Ectodermal cell (in vitro differentiated cells): ENCODE results near the gene EBPL.

Experiments used
- H3K27ac ChIP-seq: 2 replicates; pipeline ENCODE4 v1.7.0; 2013; ENCODE audit warnings: mild to moderate bottlenecking, low read depth, low read length; ENCODE audit not compliant: insufficient read depth, poor library complexity, severe bottlenecking
- H3K27me3 ChIP-seq: 2 replicates; pipeline ENCODE4 v1.7.0; 2013; ENCODE audit warnings: mild to moderate bottlenecking, low read length; ENCODE audit not compliant: insufficient read depth, control insufficient read depth, poor library complexity, severe bottlenecking
- H3K36me3 ChIP-seq: one replicate; pipeline ENCODE4 v1.7.0; 2013; ENCODE audit warnings: low read length; ENCODE audit not compliant: control insufficient read depth, insufficient read depth
- H3K4me1 ChIP-seq: one replicate; pipeline ENCODE4 v1.7.0; 2013; ENCODE audit warnings: low read length; ENCODE audit not compliant: control insufficient read depth, insufficient read depth
- H3K4me3 ChIP-seq: 2 replicates; pipeline ENCODE4 v1.7.0; 2013; ENCODE audit warnings: low read depth, low read length, control low read depth; ENCODE audit not compliant: insufficient read depth
- H3K9me3 ChIP-seq: 2 replicates; pipeline ENCODE4 v1.7.0; 2013; ENCODE audit warnings: mild to moderate bottlenecking, low read length, moderate library complexity; ENCODE audit not compliant: control insufficient read depth
- WGBS, 2 experiments: methylation state at CpG; one replicate each; pipeline ENCODE4 v1.1.7; 2013; ENCODE audit warnings: missing lambda C conversion rate in 2 of 2; 5-methylcytosine and 5-hydroxymethylcytosine counted together

EBPL gene

GRCh38 chr13:49651570-49652354 is 39.5 kb downstream of the EBPL start:
- Histone ChIP-seq H3K36me3 (no peaks in the 10 kb centered on the region), H3K4me3 (no peak overlapping the region), H3K9me3 (no peaks in the 10 kb centered on the region), H3K27me3 (no peaks in the 10 kb centered on the region), H3K27ac (no peak overlapping the region), H3K4me1 (peaks cover 4% of the 10 kb centered on the region)
- WGBS, 2 experiments, result 88 to 93% methylated on average over 17 of the region's 17 CpGs

GRCh38 chr13:49649963-49650312 is 41.3 kb downstream of the EBPL start:
- WGBS, 2 experiments, result 90 to 94% methylated on average over 2 of the region's 2 CpGs
- Histone ChIP-seq H3K4me3 (no peak overlapping the region), H3K4me1 (peaks cover 4% of the 10 kb centered on the region), H3K36me3 (no peaks in the 10 kb centered on the region), H3K9me3 (no peaks in the 10 kb centered on the region), H3K27me3 (no peaks in the 10 kb centered on the region), H3K27ac (no peak overlapping the region)

GRCh38 chr13:49649244-49649962 is 41.9 kb downstream of the EBPL start:
- H3K27ac ChIP-seq, result no peak overlapping the region
- H3K9me3 ChIP-seq, result no peaks in the 10 kb centered on the region
- H3K4me3 ChIP-seq, result no peak overlapping the region
- 57 to 63% methylated on average over 2 to 3 of the region's 5 CpGs for WGBS, 2 experiments
- H3K4me1 ChIP-seq, result peaks cover 4% of the 10 kb centered on the region
- H3K27me3 ChIP-seq, result no peaks in the 10 kb centered on the region
- no peaks in the 10 kb centered on the region for H3K36me3 ChIP-seq

GRCh38 chr13:49646688-49647087 is 44.6 kb downstream of the EBPL start:
- Histone ChIP-seq H3K4me3 (no peak overlapping the region), H3K36me3 (no peaks in the 10 kb centered on the region), H3K9me3 (no peaks in the 10 kb centered on the region), H3K27me3 (no peaks in the 10 kb centered on the region), H3K4me1 (no peaks in the 10 kb centered on the region), H3K27ac (no peak overlapping the region)
- WGBS, 2 experiments, result 97 to 98% methylated on average over 3 to 4 of the region's 4 CpGs

GRCh38 chr13:49645451-49645850 is 45.8 kb downstream of the EBPL start:
- Histone ChIP-seq H3K36me3 (no peaks in the 10 kb centered on the region), H3K27me3 (no peaks in the 10 kb centered on the region), H3K4me3 (no peak overlapping the region), H3K9me3 (no peaks in the 10 kb centered on the region), H3K4me1 (no peaks in the 10 kb centered on the region), H3K27ac (no peak overlapping the region)
- 94 to 95% methylated on average over 11 to 12 of the region's 13 CpGs for WGBS, 2 experiments

GRCh38 chr13:49643035-49643646 is 48.1 kb downstream of the EBPL start:
- Histone ChIP-seq H3K4me3 (no peak overlapping the region), H3K4me1 (no peaks in the 10 kb centered on the region), H3K27ac (no peak overlapping the region), H3K9me3 (no peaks in the 10 kb centered on the region), H3K27me3 (no peaks in the 10 kb centered on the region), H3K36me3 (no peaks in the 10 kb centered on the region)
- 90 to 94% methylated on average over 12 of the region's 12 CpGs for WGBS, 2 experiments

- Histone ChIP-seq H3K9me3 (no peaks in the 10 kb centered on the region), H3K27me3 (no peaks in the 10 kb centered on the region), H3K4me3 (no peak overlapping the region), H3K4me1 (no peaks in the 10 kb centered on the region), H3K36me3 (no peaks in the 10 kb centered on the region), H3K27ac (no peak overlapping the region)
- WGBS, 2 experiments, result 92 to 94% methylated on average over 4 of the region's 4 CpGs
Observed at GRCh38 chr13:49641801-49642291, 49.4 kb downstream of the EBPL start.

GRCh38 chr13:49638744-49639072 is 52.6 kb downstream of the EBPL start:
- Histone ChIP-seq H3K27me3 (no peaks in the 10 kb centered on the region), H3K36me3 (no peaks in the 10 kb centered on the region), H3K27ac (no peak overlapping the region), H3K9me3 (no peaks in the 10 kb centered on the region), H3K4me3 (no peak overlapping the region), H3K4me1 (peaks cover 8% of the 10 kb centered on the region)
- 93 to 94% methylated on average over 2 of the region's 2 CpGs for WGBS, 2 experiments

GRCh38 chr13:49638030-49638743 is 53.1 kb downstream of the EBPL start:
- Histone ChIP-seq H3K36me3 (no peaks in the 10 kb centered on the region), H3K4me3 (no peak overlapping the region), H3K27ac (no peak overlapping the region), H3K9me3 (no peaks in the 10 kb centered on the region), H3K4me1 (peaks cover 8% of the 10 kb centered on the region), H3K27me3 (no peaks in the 10 kb centered on the region)
- 93 to 94% methylated on average over 4 of the region's 4 CpGs for WGBS, 2 experiments

GRCh38 chr13:49636705-49637104 is 54.6 kb downstream of the EBPL start:
- H3K4me3 ChIP-seq, result no peak overlapping the region
- no peak overlapping the region for H3K27ac ChIP-seq
- H3K36me3 ChIP-seq, result no peaks in the 10 kb centered on the region
- peaks cover 8% of the 10 kb centered on the region for H3K4me1 ChIP-seq
- no peaks in the 10 kb centered on the region for H3K9me3 ChIP-seq
- no peaks in the 10 kb centered on the region for H3K27me3 ChIP-seq
- 96 to 97% methylated on average over 5 of the region's 5 CpGs for WGBS, 2 experiments
